GM21423 (cell line): ENCODE results near the gene NFATC3.
A peak's percentile ranks its signal among the peaks of the same experiment; 100 is the strongest.

Source experiments
- ATAC-seq: cut with Tn5 transposase; IDR thresholded peaks from one replicate; pipeline ENCODE4 v1.9.1; 2021; ENCODE audit warnings: mild to moderate bottlenecking, moderate library complexity; ENCODE audit not compliant: unreplicated experiment

The NFATC3 gene

DNA sequence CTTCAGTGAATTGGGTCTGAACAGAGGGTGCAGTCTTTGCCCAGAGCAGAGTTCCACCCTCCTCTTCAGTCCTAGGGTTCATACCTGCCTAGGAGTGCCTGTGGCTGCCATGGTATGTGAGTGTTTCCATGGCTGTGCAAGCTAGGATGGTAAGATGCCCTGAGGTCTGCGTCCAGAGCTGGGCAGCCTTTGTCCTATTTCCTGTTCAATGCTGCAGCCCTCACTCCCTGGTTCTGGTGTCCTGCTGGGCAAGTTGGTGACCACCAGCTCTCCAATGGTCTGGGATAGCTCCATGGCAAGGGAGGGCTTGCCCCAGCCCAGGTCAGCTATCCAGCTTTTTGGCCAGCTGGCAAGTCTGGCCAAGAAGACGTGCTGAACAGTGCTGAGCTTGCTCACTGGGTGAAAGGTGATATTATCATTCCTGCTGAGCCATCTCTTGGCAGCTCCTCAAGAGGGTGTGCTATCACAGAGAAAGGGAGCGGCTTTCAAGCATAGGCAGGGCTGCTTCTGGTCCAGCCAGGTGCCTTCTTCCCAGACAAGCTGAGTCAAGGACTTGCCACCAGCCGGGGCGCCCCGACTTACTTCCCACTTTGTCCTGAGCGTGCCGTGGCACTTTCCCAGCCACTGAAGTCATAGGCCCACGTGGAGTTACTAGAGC lies 13.0 kb upstream of the NFATC3 start:
- no peak for ATAC-seq

DNA sequence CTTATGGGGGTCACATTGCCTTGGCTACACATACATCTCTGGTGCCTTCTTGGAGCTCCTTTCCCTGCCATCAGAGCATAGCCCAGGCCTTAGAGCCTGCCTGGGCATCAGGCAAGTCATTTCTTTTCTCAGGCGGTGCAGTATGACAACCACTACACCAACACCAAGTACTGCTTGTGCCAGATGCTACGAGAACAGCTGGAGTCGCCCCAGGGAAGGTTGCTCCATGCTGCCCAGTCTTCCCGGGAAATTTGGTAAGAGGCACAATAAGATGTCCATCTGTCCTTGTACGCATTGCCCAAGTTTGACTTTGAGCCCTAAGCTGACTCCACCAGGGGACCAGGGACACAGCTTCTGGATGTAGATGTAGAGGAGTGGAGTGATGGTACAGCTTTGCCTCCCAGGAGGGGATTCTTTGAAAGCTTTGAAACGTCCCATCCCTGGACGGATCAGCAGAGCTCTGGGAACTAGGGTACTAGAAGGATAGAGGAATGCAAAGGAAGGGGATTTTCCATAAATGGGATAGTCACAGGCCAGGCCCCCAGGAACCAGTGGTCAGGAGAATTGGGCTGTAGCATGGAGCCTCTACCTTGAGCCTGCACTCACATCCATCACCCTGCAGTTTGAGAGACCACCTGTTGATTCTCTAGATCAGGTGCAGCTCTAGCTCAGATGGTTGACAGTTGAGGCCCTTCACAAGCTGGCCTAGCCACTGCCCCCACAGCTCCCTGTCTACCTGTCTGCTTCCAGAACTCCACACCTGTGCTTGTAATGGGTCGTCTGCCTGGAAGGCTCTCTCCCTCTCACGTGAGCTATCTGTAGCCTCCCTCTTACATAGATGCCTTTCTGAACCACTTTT lies 11.0 kb upstream of the NFATC3 start:
- ATAC-seq = peak; percentile 2

DNA sequence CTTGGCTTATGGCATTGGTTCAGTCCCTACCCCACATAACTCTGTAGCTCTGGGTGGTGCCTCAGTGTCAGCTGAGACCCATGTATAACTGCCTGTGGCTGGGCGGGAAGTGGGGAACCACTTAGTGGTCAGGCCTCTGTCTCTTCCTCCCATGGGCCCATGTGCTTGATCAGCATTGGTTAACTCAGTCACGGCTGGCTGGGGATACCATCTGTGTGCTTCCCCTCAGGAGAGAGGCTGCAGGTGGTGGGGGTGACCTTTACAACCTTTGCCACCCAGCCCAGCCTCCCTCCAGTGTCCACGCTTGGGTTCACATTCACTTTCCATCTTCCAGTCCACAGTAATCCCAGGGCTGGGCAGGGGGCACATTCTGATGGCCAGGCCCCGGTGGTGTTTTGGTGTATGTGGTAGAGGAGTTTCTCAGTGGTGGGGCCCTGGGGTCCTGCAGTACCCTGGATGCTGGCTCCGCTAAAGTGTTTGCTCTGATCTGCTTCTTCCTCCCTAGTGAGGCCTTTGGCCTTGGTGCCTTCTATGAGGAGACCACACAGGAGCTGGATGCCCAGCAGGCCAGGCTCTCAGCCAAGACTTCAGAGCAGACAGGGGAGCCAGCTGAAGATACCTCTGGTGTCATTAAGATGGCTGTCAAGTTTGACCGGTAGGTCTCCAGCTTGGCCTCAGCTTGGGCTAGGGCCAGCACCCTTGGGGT lies 10.2 kb upstream of the NFATC3 start:
- ATAC-seq = peak; percentile 68

DNA sequence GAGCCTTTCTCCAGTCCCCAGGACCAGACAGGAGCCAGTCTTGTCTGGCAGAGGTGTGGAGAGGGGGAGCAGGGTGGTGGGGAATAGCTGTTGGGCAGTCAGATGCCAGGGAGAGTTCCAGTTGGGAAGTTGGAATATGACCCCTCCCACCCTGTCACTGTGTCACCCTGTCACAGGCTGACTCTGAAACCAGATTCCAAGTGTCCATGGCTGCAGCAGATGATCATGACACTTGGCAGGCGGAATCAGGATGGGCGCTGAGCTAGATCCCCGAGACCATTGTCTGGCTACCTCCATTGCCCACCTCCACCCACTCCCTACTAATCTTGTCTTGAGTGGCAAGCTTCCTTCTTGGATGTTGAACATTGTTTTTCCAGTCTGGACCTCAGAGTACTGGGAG lies 9.2 kb upstream of the NFATC3 start:
- no peak for ATAC-seq

DNA sequence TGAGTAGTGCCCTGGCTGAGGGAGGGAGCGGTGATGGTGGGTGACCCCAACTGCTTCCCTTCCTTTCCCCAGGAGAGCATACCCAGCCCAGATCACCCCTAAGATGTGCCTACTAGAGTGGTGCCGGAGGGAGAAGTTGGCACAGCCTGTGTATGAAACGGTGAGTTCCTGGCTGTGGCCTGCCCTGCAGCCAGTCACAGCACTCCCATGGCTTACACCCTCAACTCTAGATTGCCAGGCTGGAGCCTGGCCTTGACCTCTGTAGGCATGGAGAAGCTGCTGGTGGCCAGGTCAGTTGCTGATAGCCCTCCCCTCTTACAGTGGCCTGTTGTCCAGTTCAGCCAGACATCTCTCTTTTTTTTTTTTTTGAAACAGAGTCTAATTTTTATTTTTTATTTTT lies 8.6 kb upstream of the NFATC3 start:
- ATAC-seq = no peak

DNA sequence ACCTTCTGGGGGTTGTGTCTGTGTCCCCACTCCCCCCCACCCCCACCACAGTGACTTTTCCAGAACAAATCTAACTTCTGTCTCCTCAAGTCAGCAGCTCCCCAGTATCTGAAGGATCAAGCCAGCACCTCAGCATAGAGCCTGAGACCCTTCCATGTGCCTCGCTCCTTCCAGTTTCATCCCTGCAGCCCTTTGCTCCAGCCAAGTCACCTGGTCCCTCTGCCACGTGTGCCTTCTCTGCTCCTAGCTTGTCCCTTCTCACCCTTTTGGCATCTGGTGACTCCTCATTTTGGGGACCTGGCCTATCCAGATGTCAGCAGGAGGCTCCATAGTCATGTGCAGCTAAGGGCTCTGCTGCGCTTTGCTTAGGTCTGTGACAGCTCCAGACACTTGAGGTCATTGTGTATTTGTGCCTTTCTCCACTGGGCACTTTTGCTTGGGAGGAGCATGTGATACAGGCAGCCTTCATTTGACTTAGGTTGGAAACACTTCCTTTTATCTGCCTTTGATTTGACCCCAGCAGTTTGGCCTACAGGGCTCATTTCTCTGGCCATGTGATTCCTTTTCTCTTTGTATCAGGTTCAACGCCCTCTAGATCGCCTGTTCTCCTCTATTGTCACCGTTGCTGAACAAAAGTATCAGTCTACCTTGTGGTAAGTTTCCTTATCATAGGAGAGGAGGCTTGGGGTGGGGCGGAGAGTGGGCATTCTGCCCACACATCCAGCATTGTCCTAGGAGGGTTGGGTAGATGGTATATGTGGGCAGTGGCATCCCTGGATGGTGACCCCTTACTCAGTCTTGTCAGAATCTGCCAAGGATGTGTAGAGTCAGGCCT lies 7.1 kb upstream of the NFATC3 start:
- no peak for ATAC-seq

DNA sequence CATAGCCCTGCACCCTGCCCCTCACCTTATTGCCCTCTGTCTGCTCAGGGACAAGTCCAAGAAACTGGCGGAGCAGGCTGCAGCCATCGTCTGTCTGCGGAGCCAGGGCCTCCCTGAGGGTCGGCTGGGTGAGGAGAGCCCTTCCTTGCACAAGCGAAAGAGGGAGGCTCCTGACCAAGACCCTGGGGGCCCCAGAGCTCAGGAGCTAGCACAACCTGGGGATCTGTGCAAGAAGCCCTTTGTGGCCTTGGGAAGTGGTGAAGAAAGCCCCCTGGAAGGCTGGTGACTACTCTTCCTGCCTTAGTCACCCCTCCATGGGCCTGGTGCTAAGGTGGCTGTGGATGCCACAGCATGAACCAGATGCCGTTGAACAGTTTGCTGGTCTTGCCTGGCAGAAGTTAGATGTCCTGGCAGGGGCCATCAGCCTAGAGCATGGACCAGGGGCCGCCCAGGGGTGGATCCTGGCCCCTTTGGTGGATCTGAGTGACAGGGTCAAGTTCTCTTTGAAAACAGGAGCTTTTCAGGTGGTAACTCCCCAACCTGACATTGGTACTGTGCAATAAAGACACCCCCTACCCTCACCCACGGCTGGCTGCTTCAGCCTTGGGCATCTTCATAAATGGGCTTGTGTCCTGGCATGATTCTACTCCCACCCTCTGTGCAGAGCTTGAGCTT lies 6.3 kb upstream of the NFATC3 start:
- no peak for ATAC-seq

DNA sequence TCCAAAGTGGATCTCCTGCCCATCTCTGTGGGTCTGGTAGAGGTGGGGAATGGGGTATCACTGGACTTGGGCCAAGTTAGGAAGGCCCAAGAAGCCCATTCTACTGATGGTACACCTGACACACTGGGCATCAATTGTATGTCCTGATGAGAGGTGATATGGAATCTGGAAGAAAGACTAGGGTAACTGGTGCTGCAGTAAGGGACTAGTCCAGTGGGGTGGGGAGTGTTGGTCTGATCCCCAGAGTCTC lies 5.9 kb upstream of the NFATC3 start:
- no peak for ATAC-seq

DNA sequence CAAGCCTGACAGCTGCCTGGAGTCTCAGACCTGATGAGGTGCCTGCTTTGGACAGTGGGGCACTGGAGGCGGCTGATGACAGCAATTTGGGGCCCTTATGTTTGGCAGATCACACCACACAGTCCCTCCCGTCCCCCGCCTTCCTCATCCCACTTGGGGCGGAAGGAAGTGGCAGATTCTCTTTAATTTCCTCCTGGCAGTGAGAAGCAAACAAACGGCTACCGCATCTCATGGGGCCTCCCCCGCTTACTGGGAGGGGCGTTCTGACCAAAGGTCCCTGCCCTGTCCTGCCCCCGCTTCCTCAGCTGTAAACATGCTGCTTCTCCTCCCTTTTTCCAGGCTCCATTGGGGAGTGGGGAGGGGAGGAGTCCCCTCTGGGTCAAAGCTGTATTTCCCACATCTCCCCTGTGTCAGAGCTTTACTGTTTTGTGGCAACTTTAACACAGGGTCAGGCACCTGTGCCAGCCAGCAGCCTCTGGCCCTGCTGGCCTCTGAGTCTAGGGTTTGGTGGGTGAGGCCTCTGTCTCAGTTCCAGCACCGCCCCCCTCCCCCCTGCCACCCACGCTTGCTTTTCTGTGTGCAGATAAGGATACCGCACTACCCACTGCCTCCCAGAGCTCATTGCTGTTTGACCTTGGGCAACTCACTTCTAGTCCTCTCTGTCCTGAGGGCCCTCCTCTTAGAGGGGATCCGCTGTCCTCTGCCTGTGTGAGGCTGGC lies 5.4 kb upstream of the NFATC3 start:
- ATAC-seq = no peak

DNA sequence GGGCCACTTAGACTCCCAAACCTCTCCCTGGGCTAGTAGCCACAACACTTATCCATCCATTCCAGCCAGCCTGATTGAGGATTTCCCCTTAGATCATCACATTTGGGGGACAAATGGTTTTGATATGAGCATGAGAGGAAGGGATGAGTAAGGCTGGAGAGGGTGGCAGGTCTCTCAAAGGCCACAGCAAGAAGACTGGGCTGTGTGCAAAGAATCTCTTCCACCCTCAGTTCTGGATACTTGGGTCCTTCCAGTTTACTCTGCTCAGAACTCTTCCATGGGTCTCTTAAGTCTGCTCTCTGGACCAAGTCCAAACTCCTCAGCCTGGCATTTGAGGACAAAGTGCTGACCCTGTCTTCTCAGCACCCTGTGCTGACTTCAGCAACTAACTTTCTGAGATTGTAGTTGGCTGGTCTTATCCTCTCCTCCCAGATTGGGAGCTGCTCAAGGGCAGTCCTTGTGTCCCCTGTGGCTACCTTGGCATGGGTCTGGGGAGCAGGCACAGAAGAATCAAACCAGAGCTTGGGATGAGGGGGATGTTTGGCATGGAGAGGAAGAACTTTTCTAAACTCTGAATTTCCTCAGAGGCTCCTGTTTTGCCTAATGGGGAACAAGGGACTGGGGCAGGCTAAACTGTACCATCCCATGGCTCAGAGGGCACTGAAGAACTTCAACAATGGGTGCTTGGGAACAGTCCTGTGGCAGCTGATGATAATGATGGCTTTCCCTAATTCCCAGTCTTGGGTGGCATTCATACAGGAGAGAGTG lies 3.1 kb upstream of the NFATC3 start:
- no peak for ATAC-seq

DNA sequence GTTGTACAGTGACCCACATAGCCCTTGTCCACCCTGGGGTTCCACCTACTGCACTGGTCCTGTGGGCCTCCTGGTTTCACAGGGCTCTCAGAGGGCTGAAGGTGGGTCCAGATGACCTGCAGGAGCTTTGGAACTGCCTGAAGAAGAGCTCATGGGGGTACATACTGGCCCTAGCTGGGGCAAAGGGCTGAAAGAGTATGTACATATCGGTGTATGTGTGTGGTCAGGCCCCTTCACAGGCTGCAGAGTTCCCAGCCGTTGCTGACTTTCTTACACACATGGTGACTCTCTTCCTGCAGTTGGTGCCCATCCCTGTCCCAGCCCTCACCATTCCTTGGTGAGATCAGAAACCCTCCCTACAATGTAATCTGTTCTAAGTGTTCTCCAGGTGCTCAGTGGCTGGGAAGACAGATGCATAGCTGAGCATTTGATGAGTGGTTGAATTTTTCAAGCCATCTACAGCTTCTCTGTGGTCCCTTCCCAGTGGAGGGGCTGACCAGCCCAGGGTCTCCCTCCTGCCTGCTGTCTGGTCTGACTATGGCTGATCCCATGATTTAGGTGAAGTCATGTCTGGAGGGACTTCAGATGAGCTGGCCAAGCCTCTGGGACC lies 2.4 kb upstream of the NFATC3 start:
- no peak for ATAC-seq

DNA sequence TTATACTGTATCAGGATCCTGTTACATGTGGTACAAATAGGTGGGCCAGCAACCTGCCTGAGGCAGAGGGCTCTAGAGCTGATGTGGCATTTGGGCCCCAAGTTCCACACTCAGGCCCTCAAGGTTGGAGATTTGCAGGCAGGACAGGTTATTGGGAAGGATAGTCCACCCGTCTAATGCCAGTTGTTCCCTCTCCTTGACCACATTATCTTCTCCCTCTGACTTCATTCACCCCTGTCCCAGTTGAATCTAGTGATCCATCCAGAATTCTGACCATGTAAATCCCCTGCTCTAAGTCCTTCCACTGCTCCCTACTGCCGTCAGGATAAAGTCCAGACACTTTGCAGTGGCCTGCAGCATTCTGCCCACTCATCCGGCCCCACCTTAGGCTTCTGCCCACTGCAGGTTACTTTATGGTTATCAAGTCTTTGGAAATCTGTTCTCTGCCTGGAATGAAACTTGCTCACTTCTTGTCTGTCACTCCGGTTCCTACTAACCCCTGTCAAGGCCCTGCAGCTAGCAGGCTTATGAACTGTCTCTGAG lies 1.9 kb upstream of the NFATC3 start:
- ATAC-seq = no peak

DNA sequence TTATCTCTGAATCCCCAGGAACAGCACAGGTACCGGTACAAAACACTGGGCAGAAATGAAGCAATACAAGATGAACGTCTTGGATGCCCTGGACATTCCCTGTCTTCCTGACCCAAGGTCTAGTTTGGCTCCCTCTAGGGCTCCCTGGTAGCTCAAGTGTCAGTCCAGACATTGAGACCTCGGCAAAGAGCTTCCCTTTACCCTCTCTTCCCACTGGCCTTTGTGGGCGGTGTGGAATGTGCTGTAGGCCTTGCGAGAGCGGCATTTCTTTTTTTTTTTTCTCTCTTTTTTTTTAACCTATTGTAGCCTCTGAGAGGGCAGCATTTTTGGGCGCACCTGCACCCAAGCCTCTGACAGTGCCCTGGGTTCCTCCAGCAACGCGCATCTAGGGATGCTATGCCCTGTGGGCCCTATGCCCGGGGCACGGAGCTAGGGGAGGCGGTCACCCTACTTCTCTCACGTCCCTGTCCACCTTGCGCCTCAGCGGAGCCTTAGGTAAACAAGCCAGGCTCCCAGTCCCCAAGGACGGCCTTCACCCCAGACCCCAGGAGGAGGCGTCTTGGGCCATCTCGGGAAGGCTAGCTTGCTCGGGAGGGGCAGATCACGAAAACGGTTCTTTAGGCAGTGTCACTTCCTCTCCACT lies 1.2 kb upstream of the NFATC3 start:
- ATAC-seq = no peak

DNA sequence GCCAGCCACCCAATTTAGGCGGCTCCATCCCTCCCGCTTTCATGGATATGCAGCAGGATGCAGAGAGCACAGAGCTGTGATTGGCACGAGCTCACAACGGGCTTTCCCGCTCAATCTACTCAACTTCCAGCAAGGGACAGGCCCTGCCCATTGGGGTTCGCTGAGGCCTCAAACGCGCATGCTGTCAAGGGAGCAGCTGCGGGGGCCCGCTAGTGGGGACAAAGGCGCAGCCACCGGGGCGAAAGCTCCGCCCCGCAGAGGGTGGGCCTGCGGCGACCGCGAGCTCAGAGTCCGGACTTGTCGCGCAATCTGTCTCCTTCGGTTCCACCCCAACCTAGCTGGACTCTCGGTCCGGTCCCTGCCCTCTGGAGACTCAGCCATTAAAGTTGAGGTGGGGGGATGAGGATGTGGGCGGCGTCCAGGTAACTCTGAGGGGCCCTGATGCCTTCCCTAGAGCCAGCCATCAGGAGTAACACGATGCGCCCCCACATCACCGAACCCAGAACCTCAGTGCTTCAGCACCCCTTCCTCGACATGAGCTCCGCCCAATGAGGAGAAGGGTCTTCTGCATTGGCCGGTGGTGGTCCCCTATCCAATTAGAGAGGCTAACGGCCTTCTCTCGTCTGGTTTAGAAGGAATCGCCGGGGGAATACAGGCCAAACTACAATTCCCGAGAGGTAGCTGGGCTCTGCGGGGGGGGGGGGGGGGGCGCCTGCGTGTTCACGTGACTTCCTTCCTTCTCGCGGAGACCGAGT lies 489 bp upstream of the NFATC3 start:
- peak; percentile 61 for ATAC-seq

DNA sequence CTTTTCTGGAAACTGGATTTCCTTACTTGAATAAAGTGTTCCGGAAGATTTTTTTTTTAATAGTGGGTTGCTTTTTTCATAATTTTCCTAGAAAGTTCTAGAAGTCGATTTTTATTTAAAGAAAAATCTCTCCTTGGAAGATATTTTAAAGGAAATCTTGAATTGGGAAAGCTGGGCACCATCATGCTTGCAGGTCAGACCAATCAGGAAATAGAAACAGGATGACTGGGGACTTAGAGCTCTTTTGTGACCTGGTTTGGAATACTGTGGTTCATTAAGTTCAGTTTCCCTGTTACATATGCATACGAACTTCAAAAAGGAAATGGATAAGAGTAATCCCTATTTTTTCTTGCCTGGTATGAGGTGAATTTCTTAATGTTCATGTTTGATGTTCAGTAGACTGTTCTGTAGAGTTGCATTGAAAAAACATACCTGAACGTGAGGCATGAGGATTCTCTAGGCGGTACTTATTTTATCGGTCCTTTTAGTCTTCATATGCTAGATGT lies 1.2 kb downstream of the NFATC3 start:
- no peak for ATAC-seq

DNA sequence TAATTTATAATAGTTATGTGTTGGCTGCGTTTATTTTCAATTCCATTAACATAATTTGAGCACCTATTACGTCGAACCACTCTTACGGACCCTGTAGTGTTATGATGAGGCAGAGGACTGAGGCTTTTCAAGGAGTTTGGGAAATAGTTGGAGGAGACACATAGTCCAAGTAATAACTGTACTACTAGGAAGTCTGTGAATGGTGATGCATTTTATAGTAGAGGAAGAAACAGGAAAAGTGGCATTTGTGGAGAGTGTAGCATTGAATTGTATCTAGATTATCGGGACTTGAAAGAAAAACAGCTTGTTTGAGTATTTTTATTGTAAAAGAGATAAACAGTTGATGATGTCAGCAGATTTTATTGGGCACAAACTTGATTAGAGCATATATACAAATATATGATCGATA lies 1.7 kb downstream of the NFATC3 start:
- no peak for ATAC-seq

DNA sequence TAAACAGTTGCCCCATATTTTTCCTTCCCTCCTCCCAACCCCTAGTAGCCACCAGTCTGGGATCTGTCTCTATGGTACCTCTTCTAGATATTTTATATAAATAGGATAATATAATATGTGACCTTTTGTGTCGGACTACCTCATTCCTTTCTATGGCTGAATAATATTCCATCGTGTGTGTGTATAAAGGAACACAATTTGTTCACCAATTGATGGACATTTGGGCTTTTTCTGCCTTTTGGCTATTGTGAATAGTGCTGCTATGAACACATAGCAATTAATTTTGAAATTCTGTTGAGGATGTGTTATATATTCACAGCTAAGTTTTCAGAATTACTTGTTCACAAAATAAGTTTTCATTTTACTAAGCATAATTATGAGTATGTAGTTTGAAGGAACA lies 2.5 kb downstream of the NFATC3 start:
- ATAC-seq = no peak
